ENCODE measurements around the gene UPK1B. TPM values are rescaled to one million over a fixed set of nuclear protein-coding genes. Genes with fewer than 3 reads are reported as not detected.
"Not testable (repeated sequence)": the region's sequence is repeated elsewhere in the genome, so short reads cannot be mapped to it uniquely, and the experiment has no call there.

UPK1B gene
- total RNA-seq (10 to 100 TPM in 1 of 9 donors, not detected in 8; 20.4 TPM), polyA plus RNA-seq (not detected)
- long read RNA-seq, donor 1 = 0 reads
- long read RNA-seq, donor 2 = 0 reads
- long read RNA-seq, donor 3 = 0 reads

GRCh38 chr3:119173325-119173724 lies at the start of gene UPK1B:
Gene UPK1B, plus strand, starts transcription at chr3:119173598. Its CDS starts 13,144 bp downstream, at chr3:119186742.
- Histone ChIP-seq H3K27ac (no peak within 1 kb of the TSS), H3K27me3 (peaks cover 0 to 3% (median 0%) of the 10 kb centered on the region in 9 donors), H3K36me3 (no peaks in the 10 kb centered on the region), H3K4me3 (peak within 1 kb of the TSS in 1 of 12 donors; percentile 15), H3K4me1 (no peaks in the 10 kb centered on the region), H3K9me3 (no peaks in the 10 kb centered on the region)
- DNase-seq (no peak), ATAC-seq (no peak)
- intact Hi-C loops (cut with DNase I) = no loop called here
- WGBS, 4 donors = 30 to 40% (median 34%) methylated on average over 12 to 13 of the region's 13 CpGs
- no peak for TF ChIP-seq POLR2A (IDR thresholded peaks at IDR 0.05)
- TF ChIP-seq, protein P1, sequence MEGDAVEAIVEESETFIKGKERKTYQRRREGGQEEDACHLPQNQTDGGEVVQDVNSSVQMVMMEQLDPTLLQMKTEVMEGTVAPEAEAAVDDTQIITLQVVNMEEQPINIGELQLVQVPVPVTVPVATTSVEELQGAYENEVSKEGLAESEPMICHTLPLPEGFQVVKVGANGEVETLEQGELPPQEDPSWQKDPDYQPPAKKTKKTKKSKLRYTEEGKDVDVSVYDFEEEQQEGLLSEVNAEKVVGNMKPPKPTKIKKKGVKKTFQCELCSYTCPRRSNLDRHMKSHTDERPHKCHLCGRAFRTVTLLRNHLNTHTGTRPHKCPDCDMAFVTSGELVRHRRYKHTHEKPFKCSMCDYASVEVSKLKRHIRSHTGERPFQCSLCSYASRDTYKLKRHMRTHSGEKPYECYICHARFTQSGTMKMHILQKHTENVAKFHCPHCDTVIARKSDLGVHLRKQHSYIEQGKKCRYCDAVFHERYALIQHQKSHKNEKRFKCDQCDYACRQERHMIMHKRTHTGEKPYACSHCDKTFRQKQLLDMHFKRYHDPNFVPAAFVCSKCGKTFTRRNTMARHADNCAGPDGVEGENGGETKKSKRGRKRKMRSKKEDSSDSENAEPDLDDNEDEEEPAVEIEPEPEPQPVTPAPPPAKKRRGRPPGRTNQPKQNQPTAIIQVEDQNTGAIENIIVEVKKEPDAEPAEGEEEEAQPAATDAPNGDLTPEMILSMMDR (IDR thresholded peaks at IDR 0.05) = no peak

- ATAC-seq (no peak), DNase-seq (no peak)
- no peak overlapping the region for H3K4me3 ChIP-seq
- WGBS, 4 donors = 91 to 92% (median 92%) methylated on average over 10 of the region's 10 CpGs
- no peaks in the 10 kb centered on the region for H3K4me1 ChIP-seq
- H3K27ac ChIP-seq = no peak overlapping the region
- TF ChIP-seq, protein P1 (IDR thresholded peaks at IDR 0.05) = no peak
- TF ChIP-seq POLR2A (IDR thresholded peaks at IDR 0.05) = no peak
- intact Hi-C loops (cut with DNase I) = no loop called here
- H3K27me3 ChIP-seq = no peaks in the 10 kb centered on the region
- H3K36me3 ChIP-seq = no peaks in the 10 kb centered on the region
- H3K9me3 ChIP-seq = no peaks in the 10 kb centered on the region
These were observed 48.1 kb upstream of the UPK1B start for GRCh38 chr3:119125342-119125741.

DNA sequence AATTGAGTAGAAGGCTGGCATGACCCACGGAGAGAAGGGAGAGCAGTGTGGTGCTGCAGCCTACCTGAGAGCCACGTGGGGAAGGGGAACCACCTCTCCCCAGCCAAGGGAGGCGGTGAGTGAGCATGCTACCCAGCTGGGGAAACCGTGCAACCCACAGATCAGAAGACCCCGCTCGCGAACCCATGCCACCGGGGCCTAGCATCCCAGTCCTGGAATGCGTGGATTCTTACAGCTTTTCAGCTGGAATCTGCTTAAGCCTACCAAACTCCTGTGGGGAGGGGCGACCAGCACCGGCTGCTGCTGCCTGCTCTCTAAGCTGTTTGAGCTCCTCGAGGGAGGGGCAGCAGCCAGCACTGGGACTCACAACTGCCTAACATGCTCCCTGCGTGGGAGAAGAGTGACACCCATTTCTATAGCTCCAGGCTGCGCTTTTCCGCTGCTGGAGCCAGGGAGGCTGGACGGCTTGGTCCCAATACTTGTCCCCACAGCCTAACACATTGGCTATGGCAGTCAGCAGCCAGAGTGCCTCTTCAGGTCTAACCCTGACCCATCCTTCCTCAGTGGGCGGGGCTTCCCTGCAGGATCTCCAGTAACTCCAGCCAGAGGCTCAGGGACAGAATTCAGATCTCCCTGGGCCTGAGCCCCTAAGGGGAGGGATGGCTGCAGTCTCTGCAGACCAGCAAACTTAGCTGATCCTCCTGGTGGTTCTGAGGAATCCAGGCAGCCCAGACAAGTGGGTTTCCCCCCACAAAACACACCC lies 47.5 kb upstream of the UPK1B start:
- Histone ChIP-seq H3K27ac (no peak overlapping the region), H3K9me3 (no peaks in the 10 kb centered on the region), H3K36me3 (no peaks in the 10 kb centered on the region), H3K4me1 (no peaks in the 10 kb centered on the region), H3K4me3 (no peak overlapping the region), H3K27me3 (no peaks in the 10 kb centered on the region)
- ATAC-seq (no peak), DNase-seq (no peak)
- 64 to 83% (median 73%) methylated on average over 6 to 17 of the region's 17 CpGs for WGBS, 4 donors
- intact Hi-C loops (cut with DNase I) = no loop called here
- TF ChIP-seq, protein P1 (IDR thresholded peaks at IDR 0.05) = no peak
- no peak for TF ChIP-seq POLR2A (IDR thresholded peaks at IDR 0.05)

DNA sequence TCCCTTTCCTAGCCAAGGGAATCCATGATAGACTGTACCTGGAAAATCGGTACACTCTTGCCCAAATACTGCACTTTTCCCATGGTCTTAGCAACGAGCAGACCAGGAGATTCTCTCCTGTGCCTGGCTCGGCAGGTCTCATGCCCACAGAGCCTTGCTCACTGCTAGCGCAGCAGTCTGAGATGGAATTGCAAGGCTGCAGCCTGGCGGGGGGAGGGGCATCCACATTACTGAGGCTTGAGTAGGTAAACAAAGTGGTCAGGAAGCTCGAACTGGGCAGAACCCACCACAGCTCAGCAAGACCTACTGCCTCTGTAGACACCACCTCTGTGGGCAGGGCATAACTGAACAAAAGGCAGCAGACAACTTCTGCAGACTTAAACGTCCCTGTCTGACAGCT lies 43.1 kb upstream of the UPK1B start:
- 53 to 60% (median 55%) methylated on average over 6 to 7 of the region's 7 CpGs for WGBS, 4 donors
- not testable (repeated sequence) for ATAC-seq, DNase-seq

DNA sequence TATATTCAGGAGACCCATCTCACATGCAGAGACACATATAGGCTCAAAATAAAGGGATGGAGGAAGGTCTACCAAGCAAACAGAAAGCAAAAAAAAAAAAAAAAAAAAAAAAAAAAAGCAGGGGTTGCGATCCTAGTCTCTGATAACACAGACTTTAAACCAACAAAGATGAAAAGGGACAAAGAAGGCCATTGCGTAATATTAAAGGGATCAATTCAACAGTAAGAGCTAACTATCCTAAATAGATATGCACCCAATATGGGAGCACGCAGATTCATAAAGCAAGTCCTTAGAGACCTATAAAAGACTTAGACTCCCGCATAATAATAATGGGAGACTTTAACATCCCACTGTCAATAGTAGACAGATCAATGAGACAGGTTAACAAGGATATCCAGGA lies 41.1 kb upstream of the UPK1B start:
- H3K4me3 ChIP-seq; H3K27ac ChIP-seq; DNase-seq; H3K27me3 ChIP-seq; H3K36me3 ChIP-seq; H3K9me3 ChIP-seq; ATAC-seq; intact Hi-C loops (cut with DNase I); H3K4me1 ChIP-seq: not testable (repeated sequence)
- WGBS, 4 donors = 92 to 95% (median 95%) methylated on average over 4 of the region's 4 CpGs

More for the DNA sequence above, 43.1 kb upstream of the UPK1B start:
- H3K27ac ChIP-seq; H3K9me3 ChIP-seq; H3K4me3 ChIP-seq; H3K27me3 ChIP-seq; H3K36me3 ChIP-seq; H3K4me1 ChIP-seq; intact Hi-C loops (cut with DNase I): not testable (repeated sequence)

DNA sequence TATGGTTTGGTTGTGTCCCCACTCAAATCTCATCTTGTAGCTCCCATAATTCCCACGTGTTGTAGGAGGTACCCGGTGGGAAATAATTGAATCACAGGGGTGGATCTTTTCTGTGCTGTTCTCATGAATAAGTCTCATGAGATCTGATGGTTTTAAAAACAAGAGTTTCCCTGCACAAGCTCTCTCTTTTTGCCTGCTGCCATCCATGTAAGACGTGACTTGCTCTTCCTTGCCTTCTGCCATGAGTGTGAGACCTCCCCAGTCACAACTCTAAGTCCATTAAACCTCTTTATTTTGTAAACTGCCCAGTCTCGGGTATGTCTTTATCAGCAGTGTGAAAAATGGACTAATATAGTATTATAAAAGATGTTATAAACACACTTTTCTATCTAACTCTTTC lies 34.0 kb upstream of the UPK1B start:
- H3K36me3 ChIP-seq; H3K4me3 ChIP-seq; H3K4me1 ChIP-seq; DNase-seq; H3K9me3 ChIP-seq; ATAC-seq; intact Hi-C loops (cut with DNase I); H3K27ac ChIP-seq; H3K27me3 ChIP-seq: not testable (repeated sequence)
- WGBS, 4 donors = 70 to 90% (median 76%) methylated on average over 4 of the region's 4 CpGs

Data from heart left ventricle (tissue), 16 donors.